ENCODE measurements around the gene BSPH1. TPM values are rescaled to one million over a fixed set of nuclear protein-coding genes. Genes with fewer than 3 reads are reported as not detected.
"Not testable (repeated sequence)": the region's sequence is repeated elsewhere in the genome, so short reads cannot be mapped to it uniquely, and the experiment has no call there.

BSPH1 gene
- total RNA-seq, 2 experiments from 2014 or later, result not detected

DNA sequence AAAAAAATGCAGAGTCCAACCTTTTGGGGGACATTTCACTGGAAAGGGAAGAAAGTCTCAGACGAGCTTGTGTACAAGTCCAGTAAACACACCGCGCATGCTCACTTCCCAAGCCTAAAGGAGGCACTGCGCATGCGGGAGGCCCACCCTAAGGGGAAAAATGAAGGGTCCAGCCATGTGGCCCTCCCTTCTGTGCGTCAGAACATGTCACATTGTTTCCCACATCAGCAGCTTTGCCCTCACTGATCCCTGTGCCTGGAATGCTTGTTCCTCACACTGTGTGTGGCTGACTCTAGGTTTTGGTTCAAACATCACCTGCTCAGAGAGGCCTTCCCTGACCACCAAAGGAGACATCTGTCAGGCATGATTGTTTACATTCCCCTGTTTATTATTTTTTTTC, 6.8 kb upstream of the BSPH1 start:
- no peaks in the 10 kb centered on the region for H3K4me1 Mint-ChIP-seq (ENCODE audit: low read depth)
- POLR2A ChIA-PET, result no interaction called here
- H3K27ac Mint-ChIP-seq, result no peak overlapping the region
- no peaks in the 10 kb centered on the region for H3K36me3 Mint-ChIP-seq (ENCODE audit: low read depth)
- CTCF ChIA-PET, result no interaction called here
- no peak for DNase-seq
- peaks cover 11% of the 10 kb centered on the region for H3K27me3 Mint-ChIP-seq (ENCODE audit: low read depth)
- no peak for ATAC-seq
- no peaks in the 10 kb centered on the region for H3K9me3 Mint-ChIP-seq (ENCODE audit: insufficient read depth)
- no peak overlapping the region for H3K4me3 Mint-ChIP-seq

DNA sequence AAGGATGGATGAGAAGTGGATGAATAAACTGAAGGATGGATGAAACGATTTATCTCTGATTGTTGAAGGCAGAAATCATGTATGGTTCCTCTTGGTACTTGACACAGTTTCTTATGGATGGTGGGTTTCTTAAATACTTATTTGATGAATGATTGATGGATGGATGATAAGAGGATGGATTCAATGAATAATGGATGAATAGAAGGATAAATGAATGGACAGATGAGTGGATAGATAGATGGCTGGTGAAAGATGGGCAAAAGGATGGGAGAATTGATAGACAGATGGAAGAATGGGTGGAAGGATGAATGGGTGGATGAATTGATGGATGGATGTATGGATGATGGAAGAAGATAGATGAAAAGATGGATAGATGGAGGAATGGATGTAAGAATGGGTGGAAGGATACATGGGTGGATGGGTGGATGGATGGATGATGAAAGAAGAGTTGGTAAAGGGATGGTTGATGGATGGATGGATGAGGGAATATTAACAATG, 4.3 kb upstream of the BSPH1 start:
- CTCF ChIA-PET, result no interaction called here
- Mint-ChIP-seq H3K9me3 (ENCODE audit: insufficient read depth) (no peaks in the 10 kb centered on the region), H3K36me3 (ENCODE audit: low read depth) (no peaks in the 10 kb centered on the region), H3K27ac (no peak overlapping the region), H3K4me1 (ENCODE audit: low read depth) (no peaks in the 10 kb centered on the region), H3K4me3 (no peak overlapping the region), H3K27me3 (ENCODE audit: low read depth) (peaks cover 12% of the 10 kb centered on the region)
- ATAC-seq (no peak), DNase-seq (no peak)
- POLR2A ChIA-PET, result no interaction called here

GRCh38 chr19:47994209-47994802, 2.3 kb upstream of the BSPH1 start, which contains the start of gene ELSPBP1:
Gene ELSPBP1 (plus strand): TSS chr19:47994632. CDS start chr19:48008668, 14,036 bp downstream.
- CTCF ChIA-PET, result no interaction called here
- Mint-ChIP-seq H3K9me3 (ENCODE audit: insufficient read depth) (no peaks in the 10 kb centered on the region), H3K27ac (no peak within 1 kb of the TSS), H3K27me3 (ENCODE audit: low read depth) (peaks cover 16% of the 10 kb centered on the region), H3K36me3 (ENCODE audit: low read depth) (no peaks in the 10 kb centered on the region), H3K4me1 (ENCODE audit: low read depth) (no peaks in the 10 kb centered on the region), H3K4me3 (no peak within 1 kb of the TSS)
- DNase-seq (no peak), ATAC-seq (no peak)
- POLR2A ChIA-PET, result no interaction called here

GRCh38 chr19:47991191-47991808, 670 bp downstream of the BSPH1 start:
- Mint-ChIP-seq H3K4me3 (no peak overlapping the region), H3K27ac (no peak overlapping the region), H3K36me3 (ENCODE audit: low read depth) (no peaks in the 10 kb centered on the region), H3K4me1 (ENCODE audit: low read depth) (no peaks in the 10 kb centered on the region), H3K9me3 (ENCODE audit: insufficient read depth) (no peaks in the 10 kb centered on the region), H3K27me3 (ENCODE audit: low read depth) (peaks cover 14% of the 10 kb centered on the region)
- no peak for DNase-seq
- ChIA-PET POLR2A (no interaction called here), CTCF (no interaction called here)
- no peak for ATAC-seq

- Mint-ChIP-seq H3K4me1 (ENCODE audit: low read depth) (no peaks in the 10 kb centered on the region), H3K9me3 (ENCODE audit: insufficient read depth) (no peaks in the 10 kb centered on the region), H3K27me3 (ENCODE audit: low read depth) (peaks cover 18% of the 10 kb centered on the region), H3K27ac (no peak overlapping the region), H3K4me3 (no peak overlapping the region), H3K36me3 (ENCODE audit: low read depth) (no peaks in the 10 kb centered on the region)
- ChIA-PET CTCF (interaction anchor here (1.5 kb wide), 1 partner anchor 10 kb away, joined by 5 read pairs; no protein-coding TSS in a partner anchor), POLR2A (no interaction called here)
- ATAC-seq (no peak), DNase-seq (no peak)
Observed at GRCh38 chr19:47973529-47973928, 18.4 kb downstream of the BSPH1 start.

GRCh38 chr19:47955936-47956335, 36.0 kb downstream of the BSPH1 start:
- H3K4me3 Mint-ChIP-seq; H3K27ac Mint-ChIP-seq; H3K36me3 Mint-ChIP-seq (ENCODE audit: low read depth); H3K27me3 Mint-ChIP-seq (ENCODE audit: low read depth); H3K4me1 Mint-ChIP-seq (ENCODE audit: low read depth); H3K9me3 Mint-ChIP-seq (ENCODE audit: insufficient read depth); POLR2A ChIA-PET; DNase-seq; CTCF ChIA-PET; ATAC-seq: not testable (repeated sequence)

DNA sequence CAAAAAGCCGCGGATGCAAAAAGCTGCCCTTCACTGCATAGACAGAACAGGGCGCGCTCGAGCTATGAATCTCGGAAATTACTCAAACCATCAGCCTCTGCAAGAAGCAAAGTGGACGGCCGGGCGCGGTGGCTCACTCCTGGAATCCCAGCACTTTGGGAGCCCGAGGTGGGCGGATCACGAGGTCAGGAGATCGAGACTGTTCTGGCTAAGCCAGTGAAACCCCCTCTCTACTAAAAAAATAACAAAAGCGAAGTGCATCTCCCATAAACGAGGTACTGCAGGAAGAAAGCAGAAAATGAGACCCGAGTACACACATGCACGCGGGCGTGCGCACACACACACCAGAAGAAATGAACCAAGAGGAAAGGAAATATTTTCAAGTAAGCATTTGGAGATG, 39.8 kb downstream of the BSPH1 start:
- H3K27ac Mint-ChIP-seq; H3K4me1 Mint-ChIP-seq (ENCODE audit: low read depth); H3K27me3 Mint-ChIP-seq (ENCODE audit: low read depth); POLR2A ChIA-PET; H3K9me3 Mint-ChIP-seq (ENCODE audit: insufficient read depth); DNase-seq; CTCF ChIA-PET; H3K36me3 Mint-ChIP-seq (ENCODE audit: low read depth); ATAC-seq; H3K4me3 Mint-ChIP-seq: not testable (repeated sequence)

GRCh38 chr19:47949852-47950521, 42.0 kb downstream of the BSPH1 start:
- H3K4me3 Mint-ChIP-seq; CTCF ChIA-PET; H3K36me3 Mint-ChIP-seq (ENCODE audit: low read depth); POLR2A ChIA-PET; H3K27me3 Mint-ChIP-seq (ENCODE audit: low read depth); H3K4me1 Mint-ChIP-seq (ENCODE audit: low read depth); ATAC-seq; H3K27ac Mint-ChIP-seq; H3K9me3 Mint-ChIP-seq (ENCODE audit: insufficient read depth): not testable (repeated sequence)
- peak; percentile 25 for DNase-seq

- POLR2A ChIA-PET; ATAC-seq; H3K4me1 Mint-ChIP-seq (ENCODE audit: low read depth); H3K4me3 Mint-ChIP-seq; H3K36me3 Mint-ChIP-seq (ENCODE audit: low read depth); H3K27ac Mint-ChIP-seq; DNase-seq; H3K27me3 Mint-ChIP-seq (ENCODE audit: low read depth); CTCF ChIA-PET; H3K9me3 Mint-ChIP-seq (ENCODE audit: insufficient read depth): not testable (repeated sequence)
Observed at GRCh38 chr19:47928581-47928980, 63.4 kb downstream of the BSPH1 start.

GRCh38 chr19:47920107-47920506, 71.9 kb downstream of the BSPH1 start:
- H3K4me1 Mint-ChIP-seq (ENCODE audit: low read depth); H3K36me3 Mint-ChIP-seq (ENCODE audit: low read depth); POLR2A ChIA-PET; H3K4me3 Mint-ChIP-seq; CTCF ChIA-PET; H3K27me3 Mint-ChIP-seq (ENCODE audit: low read depth); H3K27ac Mint-ChIP-seq; ATAC-seq; H3K9me3 Mint-ChIP-seq (ENCODE audit: insufficient read depth); DNase-seq: not testable (repeated sequence)

All from activated CD8-positive, alpha-beta T cell treated with anti-CD3 and anti-CD28 coated beads, Interleukin-2, amount 10 ng/mL, durations not matched to agents 7 days and 5 days (primary cell).